ENCODE results near the gene CLCN3.
A peak's percentile ranks its signal among the peaks of the same experiment; 100 is the strongest.
"Not testable (repeated sequence)": the region's sequence is repeated elsewhere in the genome, so short reads cannot be mapped to it uniquely, and the experiment has no call there.

CLCN3 gene

GRCh38 chr4:169655401-169655800, 35.0 kb downstream of the CLCN3 start:
- DNase-seq (ENCODE audit: low read depth in 2 of 2, low spot score in 1 of 2): no peak

- no peak for DNase-seq (ENCODE audit: low read depth in 2 of 2, low spot score in 1 of 2)
Observed at GRCh38 chr4:169657470-169658107, 37.2 kb downstream of the CLCN3 start.

- no peak for DNase-seq (ENCODE audit: low read depth in 2 of 2, low spot score in 1 of 2)
Observed at GRCh38 chr4:169658196-169658595, 37.8 kb downstream of the CLCN3 start.

GRCh38 chr4:169658975-169659715, 38.8 kb downstream of the CLCN3 start:
- no peak for DNase-seq (ENCODE audit: low read depth in 2 of 2, low spot score in 1 of 2)

- DNase-seq (ENCODE audit: low read depth in 2 of 2, low spot score in 1 of 2): peak; percentile 40 to 55
Observed at GRCh38 chr4:169659716-169660670, 39.6 kb downstream of the CLCN3 start.

- no peak for DNase-seq (ENCODE audit: low read depth in 2 of 2, low spot score in 1 of 2)
Observed at GRCh38 chr4:169660929-169661328, 40.6 kb downstream of the CLCN3 start.

GRCh38 chr4:169661761-169662160, 41.4 kb downstream of the CLCN3 start:
- DNase-seq (ENCODE audit: low read depth in 2 of 2, low spot score in 1 of 2): no peak

GRCh38 chr4:169662206-169662605, 41.8 kb downstream of the CLCN3 start:
- no peak for DNase-seq (ENCODE audit: low read depth in 2 of 2, low spot score in 1 of 2)

- DNase-seq (ENCODE audit: low read depth in 2 of 2, low spot score in 1 of 2): no peak
Observed at GRCh38 chr4:169663402-169663801, 43.0 kb downstream of the CLCN3 start.

GRCh38 chr4:169663831-169664230, 43.5 kb downstream of the CLCN3 start:
- DNase-seq (ENCODE audit: low read depth in 2 of 2, low spot score in 1 of 2): no peak

- no peak for DNase-seq (ENCODE audit: low read depth in 2 of 2, low spot score in 1 of 2)
Observed at GRCh38 chr4:169664615-169665014, 44.2 kb downstream of the CLCN3 start.

GRCh38 chr4:169665046-169665737, 44.8 kb downstream of the CLCN3 start:
- DNase-seq (ENCODE audit: low read depth in 2 of 2, low spot score in 1 of 2): no peak

GRCh38 chr4:169668069-169668721, 47.8 kb downstream of the CLCN3 start:
- no peak for DNase-seq (ENCODE audit: low read depth in 2 of 2, low spot score in 1 of 2)

GRCh38 chr4:169675825-169676224, 55.4 kb downstream of the CLCN3 start:
- DNase-seq (ENCODE audit: low read depth in 2 of 2, low spot score in 1 of 2): no peak

GRCh38 chr4:169677150-169677748, 56.9 kb downstream of the CLCN3 start:
- DNase-seq (ENCODE audit: low read depth in 2 of 2, low spot score in 1 of 2): no peak

GRCh38 chr4:169678486-169678885, 58.1 kb downstream of the CLCN3 start:
- DNase-seq (ENCODE audit: low read depth in 2 of 2, low spot score in 1 of 2): not testable (repeated sequence)

- DNase-seq (ENCODE audit: low read depth in 2 of 2, low spot score in 1 of 2): not testable (repeated sequence)
Observed at GRCh38 chr4:169678951-169679591, 58.7 kb downstream of the CLCN3 start.

- DNase-seq (ENCODE audit: low read depth in 2 of 2, low spot score in 1 of 2): no peak
Observed at GRCh38 chr4:169682372-169683047, 62.1 kb downstream of the CLCN3 start.

- DNase-seq (ENCODE audit: low read depth in 2 of 2, low spot score in 1 of 2): no peak
Observed at GRCh38 chr4:169689681-169690080, 69.3 kb downstream of the CLCN3 start.

Data from stimulated activated CD8-positive, alpha-beta memory T cell treated with anti-CD3 and anti-CD28 coated beads, Interleukin-4, amount 100 ng/mL, for 4 hours (primary cell).